ENCODE results near the gene GADD45B. TPM values are rescaled to one million over a fixed set of nuclear protein-coding genes. Genes with fewer than 3 reads are reported as not detected.

The GADD45B gene
- total RNA-seq, 1 experiment from 2014 or later = 37.9 TPM

- no peak for TF ChIP-seq ZBTB33 (IDR thresholded peaks at IDR 0.05; ENCODE audit: extremely low read depth, insufficient replicate concordance, low read length)
Observed at GRCh38 chr19:2454962-2455850, 20.7 kb upstream of the GADD45B start (continued).

- TSS peak; percentile 48 for BruUV-seq (replicated peaks)
- POLR2A ChIA-PET = interaction anchor here (0.5 to 1.4 kb wide), 4 partner anchors 9 to 88 kb away, joined by 3 to 7 read pairs (median 5); partner anchors contain the start of gene GADD45B
- RAD21 ChIA-PET (ENCODE audit: low non-redundant PET in 1 of 2, low total read pairs in 2 of 2, uncharacterized antibody in 2 of 2, unreplicated experiment in 2 of 2) = no interaction called here
- peaks cover 8% of the 10 kb centered on the region; the same call in 1 of the 2 replicates for H4K20me1 ChIP-seq (ENCODE audit: insufficient read depth)
- peak overlapping the region; percentile 96 for H3K4me2 ChIP-seq (ENCODE audit: low read length)
- ATAC-seq = peak; percentile 46
- no peaks in the 10 kb centered on the region for H3K9me2 ChIP-seq (ENCODE audit: insufficient read depth)
- intact Hi-C loops (cut with micrococcal nuclease) = no loop called here
- CTCF ChIA-PET = no interaction called here
- peak overlapping the region; percentile 96 for H3K27ac ChIP-seq (ENCODE audit: low read depth, low read length)
- H3K27me3 ChIP-seq (ENCODE audit: insufficient read depth, low read length) = no peaks in the 10 kb centered on the region
- H3K4me3 ChIP-seq (replicated peaks in 1 of 2; ENCODE audit: low read depth in 1 of 2, low read length in 2 of 2) = peak overlapping the region; percentile 92 to 95
- TF ChIP-seq ATF3 (IDR thresholded peaks at IDR 0.05) (no peak), ZNF274 (IDR thresholded peaks at IDR 0.05; ENCODE audit: low read depth, low read length) (no peak), SIN3A (IDR thresholded peaks at IDR 0.05; ENCODE audit: low read depth) (no peak), CEBPB (IDR thresholded peaks at IDR 0.05; ENCODE audit: low read depth) (no peak), RAD21 (IDR thresholded peaks at IDR 0.05; ENCODE audit: low read depth) (no peak), EZH2 (IDR thresholded peaks at IDR 0.05) (no peak), EGR1 (IDR thresholded peaks at IDR 0.05; ENCODE audit: low read depth) (no peak), ZFX (IDR thresholded peaks at IDR 0.05) (no peak), JUND (IDR thresholded peaks at IDR 0.05) (no peak), CBX3 (IDR thresholded peaks at IDR 0.05; ENCODE audit: low read depth) (no peak), CTCF (IDR thresholded peaks at IDR 0.05 in 2 of 3, conservative IDR thresholded peaks at IDR 0.05 in 1 of 3; ENCODE audit: borderline replicate concordance in 1 of 3, insufficient read depth in 1 of 3, low read depth in 2 of 3, low read length in 2 of 3) (no peak), TCF7L2 (IDR thresholded peaks at IDR 0.05; ENCODE audit: borderline replicate concordance, extremely low read depth, insufficient read depth, insufficient read length) (no peak), YY1 (IDR thresholded peaks at IDR 0.05; ENCODE audit: extremely low read depth, insufficient replicate concordance, low read depth, low read length) (no peak)
- no peaks in the 10 kb centered on the region for H3K9me3 ChIP-seq (ENCODE audit: control insufficient read depth in 1 of 2, insufficient read depth in 1 of 2, low read depth in 1 of 2, low read length in 2 of 2)
- peaks cover 60% of the 10 kb centered on the region for H3K79me2 ChIP-seq (ENCODE audit: insufficient read depth, low read length)
- peaks cover 0 to 6% of the 10 kb centered on the region in 2 experiments; a peak in 3 of 4 replicates for H3K36me3 ChIP-seq (ENCODE audit: control insufficient read depth in 1 of 2, insufficient read depth in 2 of 2, low read length in 2 of 2)
- no peak for DNase-seq (ENCODE audit: low read depth, low spot score)
- H3K4me1 ChIP-seq (ENCODE audit: control insufficient read depth in 1 of 2, insufficient read depth in 2 of 2, low read length in 2 of 2) = peaks cover 4 to 28% of the 10 kb centered on the region in 2 experiments; a peak in 3 of 4 replicates
- H2AFZ ChIP-seq (ENCODE audit: low read depth, low read length, poor library complexity, severe bottlenecking) = no peak overlapping the region
- peak overlapping the region; percentile 100 for H3K9ac ChIP-seq (ENCODE audit: low read length)
Observed at GRCh38 chr19:2455851-2456570, 19.9 kb upstream of the GADD45B start.

Data from HCT116 (cell line).